HG03520 (cell line): ENCODE data around the gene ATP1A2.

Experiments used
- ATAC-seq: cut with Tn5 transposase; IDR thresholded peaks from one replicate; pipeline ENCODE4 v1.9.1; 2021; ENCODE audit warnings: mild to moderate bottlenecking, moderate library complexity; ENCODE audit not compliant: unreplicated experiment

ATP1A2 gene

DNA sequence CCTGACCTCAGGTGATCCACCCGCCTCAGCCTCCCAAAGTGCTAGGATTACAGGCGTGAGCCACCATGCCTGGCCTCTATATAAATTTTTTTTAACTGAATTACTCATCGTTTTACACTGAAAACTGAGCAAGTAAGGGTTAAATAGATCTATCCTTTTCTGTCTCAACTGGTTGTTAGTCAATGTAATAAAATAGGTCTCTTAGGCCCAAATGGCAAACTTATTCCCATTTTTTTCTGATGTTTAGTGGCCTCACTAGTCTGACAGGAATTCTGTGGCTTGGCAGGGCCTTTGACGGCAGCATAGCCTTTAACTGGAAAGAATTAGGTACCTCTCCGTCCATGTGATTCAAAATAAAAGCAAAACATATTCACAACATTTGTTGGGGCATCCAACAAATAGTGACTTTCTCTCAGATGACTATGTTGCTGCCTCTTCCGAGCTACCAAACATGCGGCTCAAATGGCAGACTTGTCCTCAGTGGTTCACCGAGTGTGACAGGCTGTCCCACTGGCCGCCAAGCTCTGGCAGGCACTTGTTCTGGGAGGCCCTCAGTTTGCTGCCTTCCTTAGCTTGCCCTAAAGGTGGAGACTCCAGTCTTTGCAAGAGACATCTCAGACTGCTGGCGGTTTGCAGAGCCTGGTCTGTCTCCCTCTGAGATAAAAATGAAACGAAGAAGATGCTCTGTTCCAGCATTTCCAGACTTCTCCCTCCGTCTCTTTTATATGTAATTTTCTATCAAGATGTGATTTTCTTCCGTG is 53.2 kb downstream of the ATP1A2 start:
- no peak for ATAC-seq

DNA sequence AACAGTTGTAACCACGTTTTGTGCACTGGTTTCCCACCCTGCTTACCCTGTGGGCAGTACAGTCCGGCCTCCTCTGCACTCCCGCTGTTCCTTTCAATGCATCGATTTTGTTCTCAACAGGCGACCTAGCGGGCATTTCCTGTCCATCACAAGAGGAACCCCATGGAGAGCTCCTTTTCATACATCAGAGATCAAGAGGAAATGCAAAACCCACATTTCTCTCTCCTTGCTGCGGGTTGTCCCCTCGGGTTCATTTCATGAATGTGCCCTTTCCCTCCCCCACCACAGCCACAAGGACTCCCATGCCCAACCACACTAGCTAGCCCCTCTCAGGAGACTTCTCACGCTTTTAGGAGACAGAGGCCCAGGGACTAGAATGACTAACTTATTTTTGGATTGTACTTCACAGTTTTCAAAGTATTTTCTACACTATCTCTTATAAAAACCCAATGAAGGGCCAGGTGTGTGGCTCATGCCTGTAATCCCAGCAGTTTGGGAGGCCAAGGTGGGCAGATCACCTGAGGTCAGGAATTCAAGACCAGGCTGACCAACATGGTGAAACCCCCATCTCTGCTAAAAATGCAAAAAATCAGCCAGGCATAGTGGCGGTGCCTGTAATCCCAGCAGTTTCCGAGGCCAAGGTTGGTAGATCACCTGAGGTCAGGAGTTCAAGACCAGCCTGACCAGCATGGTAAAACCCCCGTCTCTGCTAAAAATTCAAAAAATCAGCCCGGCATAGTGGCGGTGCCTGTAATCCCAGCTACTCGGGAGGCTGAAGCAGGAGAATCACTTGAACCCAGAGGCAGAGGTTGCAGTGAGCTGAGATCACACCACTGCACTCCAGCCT is 54.2 kb downstream of the ATP1A2 start:
- peak; percentile 43 for ATAC-seq

DNA sequence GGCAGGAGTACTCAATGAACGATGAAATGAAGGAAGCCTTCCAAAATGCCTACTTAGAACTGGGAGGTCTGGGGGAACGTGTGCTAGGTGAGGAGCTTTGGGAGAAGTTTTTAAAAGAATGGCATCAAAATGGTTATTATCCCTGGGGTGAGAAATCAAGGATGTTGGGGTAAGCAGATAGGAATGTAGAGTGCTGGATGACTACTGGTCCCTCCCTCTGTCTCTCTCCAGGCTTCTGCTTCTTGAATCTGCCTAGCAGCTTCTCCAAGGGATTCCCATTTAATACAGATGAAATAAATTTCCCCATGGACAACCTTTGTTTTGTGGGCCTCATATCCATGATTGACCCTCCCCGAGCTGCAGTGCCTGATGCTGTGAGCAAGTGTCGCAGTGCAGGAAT is 55.8 kb downstream of the ATP1A2 start:
- ATAC-seq: no peak

DNA sequence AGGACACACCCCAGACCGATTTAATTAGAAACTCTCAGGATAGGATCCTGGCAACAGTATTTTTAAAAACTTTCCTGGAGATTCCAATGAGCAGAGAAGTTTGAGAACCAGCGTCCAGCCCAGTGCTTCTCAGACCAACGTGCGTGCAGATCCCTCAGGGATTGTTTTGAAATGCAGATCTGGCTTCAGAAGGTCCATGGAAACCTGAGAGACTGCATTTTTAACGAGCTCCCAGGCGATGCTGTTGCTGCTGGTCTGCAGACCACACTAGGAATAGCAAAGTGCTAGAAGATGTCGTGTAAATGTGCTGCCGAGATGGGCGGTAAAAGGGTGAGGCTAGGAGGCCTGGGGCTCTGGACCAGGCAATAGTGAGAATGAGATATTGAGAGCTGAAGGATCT is 56.4 kb downstream of the ATP1A2 start:
- no peak for ATAC-seq

DNA sequence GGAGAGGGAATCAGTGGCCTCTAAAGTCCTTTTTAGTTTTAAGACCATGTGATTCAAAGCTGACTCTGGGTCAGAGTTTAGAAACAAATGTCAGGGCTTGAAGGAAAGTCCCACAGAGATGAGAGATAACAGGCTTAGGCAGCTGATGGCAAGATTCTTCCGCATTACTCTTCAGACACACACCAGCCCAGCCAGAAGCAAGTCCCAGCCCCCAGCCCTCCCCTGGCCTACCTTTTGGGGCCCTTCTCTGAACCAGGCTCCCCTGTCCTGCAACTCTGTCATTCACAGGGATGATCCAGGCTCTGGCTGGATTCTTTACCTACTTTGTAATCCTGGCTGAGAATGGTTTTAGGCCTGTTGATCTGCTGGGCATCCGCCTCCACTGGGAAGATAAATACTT is 61.7 kb downstream of the ATP1A2 start:
- ATAC-seq: no peak

DNA sequence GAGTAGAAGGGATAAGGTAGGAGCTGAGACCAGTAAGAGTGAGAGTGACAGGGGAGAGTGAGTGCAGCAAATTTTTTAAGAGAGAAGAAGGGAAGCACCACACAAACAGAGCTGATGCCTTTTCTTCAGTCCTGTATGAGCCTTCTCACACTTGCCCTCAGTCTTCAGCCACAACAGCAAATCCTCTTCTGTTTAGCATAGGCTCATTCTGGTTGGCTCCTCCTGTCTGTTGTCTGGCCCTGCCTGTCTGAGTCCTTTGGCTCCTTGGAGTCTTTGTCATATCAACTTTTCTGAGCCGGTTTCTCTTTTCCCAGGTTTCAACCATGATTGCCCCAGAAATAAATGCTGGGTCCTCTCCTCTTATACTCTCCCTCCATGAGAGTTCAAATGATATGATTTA is 62.1 kb downstream of the ATP1A2 start:
- ATAC-seq: no peak

DNA sequence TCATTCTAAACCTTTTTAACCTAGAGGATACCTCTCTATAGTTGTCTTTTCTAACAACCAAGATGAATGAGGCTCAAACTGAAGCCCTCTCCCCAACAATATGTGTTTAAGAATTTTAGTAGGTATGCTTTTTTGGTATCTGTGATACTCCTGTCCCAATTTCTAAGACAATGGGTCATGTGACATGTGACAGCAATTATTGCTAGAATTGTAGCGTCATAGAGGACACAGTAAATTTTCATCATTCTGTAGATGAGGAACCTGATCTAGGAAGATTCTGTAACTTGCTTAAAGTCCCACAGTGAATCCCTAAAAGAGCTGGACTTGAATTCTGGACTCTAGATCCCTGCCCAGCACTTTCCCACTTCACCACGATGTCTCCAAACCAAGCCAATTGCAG is 63.2 kb downstream of the ATP1A2 start:
- ATAC-seq: no peak

DNA sequence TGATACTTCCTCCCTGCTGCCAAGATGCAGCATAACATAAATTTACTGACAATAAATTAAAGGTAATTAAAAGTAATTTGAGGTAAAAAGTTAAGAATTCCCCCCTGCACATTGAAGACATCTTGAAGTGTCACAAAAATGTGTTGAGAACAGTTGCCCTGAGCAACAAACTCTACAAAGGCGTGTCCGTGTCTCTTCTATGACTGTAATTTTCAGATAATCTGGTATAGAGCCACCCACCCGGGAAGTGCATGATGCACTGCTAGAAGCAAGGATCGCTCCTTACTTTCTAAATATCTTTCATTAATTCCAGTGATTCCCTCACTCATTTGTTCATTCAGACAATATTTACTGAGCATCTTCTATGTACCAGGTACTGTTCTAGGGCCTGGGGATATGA is 63.8 kb downstream of the ATP1A2 start:
- no peak for ATAC-seq

DNA sequence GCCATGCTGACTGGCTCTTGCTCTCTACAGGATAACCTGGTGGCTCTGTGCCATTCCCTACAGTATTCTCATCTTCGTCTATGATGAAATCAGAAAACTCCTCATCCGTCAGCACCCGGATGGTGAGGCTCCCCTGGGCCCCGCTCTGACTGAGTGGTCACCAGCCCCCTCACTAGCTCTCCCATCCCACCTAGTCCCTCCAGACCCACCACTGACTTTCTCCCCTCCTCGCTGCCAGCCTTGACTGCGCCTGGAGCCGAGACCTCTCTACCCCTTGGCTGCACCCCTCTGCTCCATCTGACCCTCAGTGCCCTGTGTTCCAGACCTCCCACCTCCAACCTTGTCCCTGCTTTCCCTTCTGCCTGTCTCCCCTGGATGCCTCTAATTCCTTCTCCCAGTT is 70.7 kb downstream of the ATP1A2 start:
- no peak for ATAC-seq

DNA sequence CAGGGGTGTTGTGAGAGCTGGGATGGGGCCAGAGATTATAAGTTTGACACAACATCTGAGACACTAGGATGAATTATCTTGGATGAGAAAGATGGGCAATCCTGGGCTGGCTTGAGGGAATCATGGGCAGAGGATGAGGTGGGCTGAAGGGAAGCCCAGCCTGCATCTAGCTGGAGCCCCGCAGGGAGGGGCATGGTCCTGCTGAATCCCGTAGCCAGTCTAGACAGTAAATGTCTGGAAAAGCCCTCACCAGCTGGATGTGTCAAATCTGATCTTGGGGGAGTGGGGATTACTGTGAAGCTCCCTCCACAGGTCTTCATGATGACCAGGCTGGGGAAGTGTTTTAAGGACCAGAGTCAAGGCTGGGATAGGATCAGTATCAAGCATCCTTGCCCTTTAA is 71.2 kb downstream of the ATP1A2 start:
- no peak for ATAC-seq

DNA sequence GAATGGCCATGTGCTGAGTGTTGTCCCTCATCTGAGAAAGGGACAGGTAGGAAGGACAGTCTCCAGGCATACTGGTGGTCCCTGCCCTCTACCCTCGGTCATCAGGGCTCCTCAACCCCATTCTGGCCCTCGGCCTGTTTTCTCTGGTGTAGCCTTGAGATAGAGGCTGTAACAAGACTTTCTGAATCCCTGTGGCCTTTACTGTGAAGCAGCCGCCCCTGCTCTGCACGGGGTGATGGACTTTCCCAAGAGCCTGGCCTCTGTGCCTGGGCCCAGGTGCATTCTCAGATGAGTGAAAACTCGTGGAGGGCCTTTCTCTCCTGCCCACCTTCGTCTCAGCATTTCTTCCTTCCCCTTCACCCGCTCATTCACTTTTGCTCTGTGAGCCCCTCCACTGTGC is 71.8 kb downstream of the ATP1A2 start:
- no peak for ATAC-seq

DNA sequence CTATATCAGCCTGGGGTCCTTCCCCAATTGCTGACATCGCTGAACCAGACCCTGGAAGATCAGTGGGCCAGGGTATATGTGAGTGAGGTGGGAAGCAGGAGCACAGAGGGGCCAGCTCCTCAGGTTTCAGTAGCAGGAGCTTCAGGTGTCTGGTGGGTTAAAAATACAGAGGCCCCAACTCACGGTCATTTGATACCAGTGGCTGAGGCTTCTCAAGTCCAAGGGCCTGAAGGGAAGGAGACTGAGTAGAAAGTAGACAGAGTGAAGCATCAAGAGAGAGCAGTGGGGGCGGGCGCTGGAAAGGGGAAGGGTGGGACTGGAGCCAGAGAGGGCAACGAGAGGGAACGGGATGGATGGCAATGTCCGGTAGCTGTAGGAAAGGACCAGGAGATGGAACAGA is 72.8 kb downstream of the ATP1A2 start:
- no peak for ATAC-seq

DNA sequence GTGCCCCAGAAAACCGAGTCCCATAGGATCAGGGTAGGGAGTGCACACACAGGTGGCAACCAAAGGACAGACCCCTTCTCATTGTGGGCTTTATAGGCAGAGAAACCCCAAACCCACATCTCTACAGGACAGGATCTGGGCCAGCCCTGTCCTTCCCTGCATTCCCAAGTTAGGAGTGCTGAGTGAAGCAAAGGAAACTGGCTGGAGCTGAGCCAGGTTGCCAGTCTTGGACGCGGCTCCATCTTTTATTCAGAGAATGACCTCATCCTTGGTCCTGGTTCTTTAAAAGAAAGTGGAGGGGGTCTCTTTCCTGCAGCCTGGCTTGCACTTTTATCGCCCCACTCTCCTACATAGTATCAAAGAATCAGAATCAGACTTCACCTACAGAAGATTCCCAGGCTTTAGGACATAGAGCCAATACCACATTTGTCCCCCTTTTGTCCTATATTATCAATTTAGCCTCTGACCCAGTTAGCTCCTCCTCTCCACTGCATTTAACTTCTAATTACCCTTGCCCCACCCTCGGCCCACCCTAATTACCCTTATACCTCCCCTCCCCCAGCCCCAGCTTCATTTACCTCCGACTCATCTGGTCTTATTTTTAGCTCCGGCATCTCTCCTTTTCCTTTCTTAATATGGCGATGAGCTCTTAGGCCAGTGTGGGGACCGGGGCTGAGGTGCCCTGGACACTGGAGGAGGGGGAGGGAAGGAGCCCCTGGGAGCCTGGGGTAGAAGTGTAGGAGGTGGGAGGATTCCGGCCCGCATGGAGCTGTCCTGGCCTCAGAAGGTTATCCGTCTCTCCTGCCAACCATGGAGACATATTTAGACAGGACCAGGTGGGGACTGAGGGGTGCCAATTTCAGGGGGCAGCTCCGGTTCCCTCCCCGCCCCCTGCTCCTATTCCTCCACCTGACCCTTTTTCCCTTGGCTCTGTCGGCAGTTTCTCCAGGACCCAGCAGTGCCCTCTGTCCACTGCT is 74.4 kb downstream of the ATP1A2 start, which contains the start of gene CASQ1:
Gene CASQ1, plus strand, starts transcription at position 927 of the 977 bp plus-strand sequence. CDS start 177 bp downstream, outside the sequence.
- ATAC-seq: no peak

DNA sequence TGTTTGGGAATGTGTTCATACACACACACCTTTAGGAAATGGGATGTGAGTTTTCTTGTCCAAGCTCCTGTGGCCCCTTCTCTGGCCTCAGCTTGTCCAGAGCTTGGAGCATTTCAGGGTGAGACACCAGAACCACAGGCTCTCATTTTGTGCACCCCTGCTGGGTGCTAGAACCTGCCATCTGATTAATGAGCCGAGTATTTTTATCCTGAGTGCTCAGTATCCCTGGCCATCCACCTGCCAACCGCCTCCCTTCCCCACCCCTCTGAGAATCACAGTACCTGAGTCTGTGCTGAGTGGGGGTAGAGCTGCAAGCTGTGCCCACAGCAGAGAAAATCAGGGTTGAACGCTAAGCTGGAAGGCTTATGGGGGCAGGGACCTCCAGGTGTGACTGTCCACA is 76.2 kb downstream of the ATP1A2 start:
- ATAC-seq: no peak

DNA sequence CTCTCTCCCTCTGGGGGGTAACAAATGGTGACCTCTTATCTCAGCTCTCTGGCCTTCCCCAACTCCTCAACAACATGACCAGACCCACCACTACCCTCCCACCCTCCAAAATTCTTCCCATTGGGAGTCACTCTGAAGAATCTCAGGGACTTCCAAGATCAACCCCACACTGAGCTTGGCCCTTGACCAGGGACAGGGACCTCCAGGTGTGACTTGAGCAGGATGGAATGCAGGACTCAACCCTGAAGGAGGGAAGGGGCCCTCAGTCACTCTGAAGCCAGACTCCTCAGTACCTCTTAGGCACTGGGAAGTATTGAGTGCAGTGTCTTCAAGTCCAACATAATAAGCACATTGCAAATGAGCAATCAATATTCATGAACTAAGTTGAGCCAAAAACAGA is 76.7 kb downstream of the ATP1A2 start:
- ATAC-seq: no peak
